ENCODE results near the gene NDUFV1. TPM values are rescaled to one million over a fixed set of nuclear protein-coding genes. Genes with fewer than 3 reads are reported as not detected.

NDUFV1 gene
- polyA plus RNA-seq, 3 donors = 71.6 to 174 (median 72.1) TPM

DNA sequence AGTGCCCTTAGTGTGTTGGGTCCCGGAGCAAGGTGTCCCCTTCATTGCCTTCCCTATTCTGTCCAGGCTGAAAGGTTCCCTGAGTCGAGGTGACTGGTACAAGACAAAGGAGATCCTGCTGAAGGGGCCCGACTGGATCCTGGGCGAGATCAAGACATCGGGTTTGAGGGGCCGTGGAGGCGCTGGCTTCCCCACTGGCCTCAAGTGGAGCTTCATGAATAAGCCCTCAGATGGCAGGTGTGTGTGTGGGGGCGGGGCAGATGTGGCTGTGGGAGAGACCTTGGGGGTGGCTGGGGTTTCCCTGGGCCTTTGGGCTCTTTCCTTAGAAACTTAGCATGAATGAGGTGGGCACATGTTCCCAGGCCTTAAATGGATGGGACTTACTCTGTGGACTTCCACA lies 1.8 kb downstream of the NDUFV1 start:
- Histone ChIP-seq H2AFZ (ENCODE audit: insufficient read depth, low read depth, low read length, poor library complexity, severe bottlenecking) (no peak overlapping the region), H4K20me1 (ENCODE audit: insufficient read depth, low read length) (no peaks in the 10 kb centered on the region), H3K36me3 (replicated peaks in 1 of 2; ENCODE audit: control insufficient read depth in 1 of 2, insufficient read depth in 2 of 2, low read length in 2 of 2) (peaks cover 41 to 44% of the 10 kb centered on the region in 2 donors), H3K79me2 (ENCODE audit: insufficient read depth, low read length) (peaks cover 13% of the 10 kb centered on the region), H3K27ac (ENCODE audit: low read depth in 1 of 2, low read length in 2 of 2) (no peak overlapping the region), H3K9ac (ENCODE audit: insufficient read depth, low read length, poor library complexity, severe bottlenecking) (no peak overlapping the region), H3K4me1 (ENCODE audit: control insufficient read depth in 1 of 2, insufficient read depth in 2 of 2, low read length in 2 of 2) (peaks cover 17 to 22% of the 10 kb centered on the region in 2 donors), H3K27me3 (ENCODE audit: control insufficient read depth in 2 of 2, insufficient read depth in 2 of 2, low read length in 2 of 2) (no peaks in the 10 kb centered on the region), H3K9me3 (replicated peaks in 1 of 2; ENCODE audit: control insufficient read depth in 1 of 2, insufficient read depth in 1 of 2, low read length in 2 of 2) (no peaks in the 10 kb centered on the region), H3K4me3 (replicated peaks in 1 of 3; ENCODE audit: low read depth in 2 of 3, low read length in 3 of 3) (no peak overlapping the region), H3K4me2 (replicated peaks; ENCODE audit: extremely low read depth, low read length, poor library complexity, severe bottlenecking) (no peak overlapping the region)
- H3K36me3 Mint-ChIP-seq = peaks cover 41 to 43% of the 10 kb centered on the region in 2 donors
- intact Hi-C loops (cut with micrococcal nuclease) = loop anchor here (5.0 kb wide), 1 partner anchor 36 kb away; no protein-coding TSS in a partner anchor
- H3K4me1 Mint-ChIP-seq = peaks cover 16% of the 10 kb centered on the region
- no peak overlapping the region for H3K4me3 Mint-ChIP-seq
- H3K9me3 Mint-ChIP-seq = no peaks in the 10 kb centered on the region
- 100% methylated on average over 7 of the region's 8 CpGs for WGBS (ENCODE audit: insufficient coverage)
- DNase-seq = no peak
- peaks cover 0 to 3% (median 3%) of the 10 kb centered on the region in 3 donors for H3K27me3 Mint-ChIP-seq (ENCODE audit: low read depth in 3 of 3)
- peak overlapping the region in 4 of 7 donors; percentile 41 to 56 (median 51) for H3K27ac Mint-ChIP-seq
- TF ChIP-seq CTCF (IDR thresholded peaks at IDR 0.05) = no peak

DNA sequence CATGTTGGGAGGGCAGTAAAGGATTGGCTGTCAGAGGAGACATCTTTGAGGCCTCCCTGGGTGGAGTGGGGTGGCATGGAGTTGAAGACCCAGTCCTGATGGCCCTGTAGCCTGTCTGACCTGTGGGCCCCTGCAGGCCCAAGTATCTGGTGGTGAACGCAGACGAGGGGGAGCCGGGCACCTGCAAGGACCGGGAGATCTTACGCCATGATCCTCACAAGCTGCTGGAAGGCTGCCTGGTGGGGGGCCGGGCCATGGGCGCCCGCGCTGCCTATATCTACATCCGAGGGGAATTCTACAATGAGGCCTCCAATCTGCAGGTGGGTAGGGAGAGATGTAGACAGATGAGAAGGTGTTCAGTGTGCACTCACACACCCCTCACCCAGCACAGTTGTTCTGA lies 2.6 kb downstream of the NDUFV1 start:
- Mint-ChIP-seq H3K4me3 (no peak overlapping the region), H3K9me3 (no peaks in the 10 kb centered on the region), H3K36me3 (peaks cover 41 to 43% of the 10 kb centered on the region in 2 donors), H3K4me1 (peaks cover 23% of the 10 kb centered on the region), H3K27me3 (ENCODE audit: low read depth in 3 of 3) (peaks cover 0 to 3% (median under 1%) of the 10 kb centered on the region in 3 donors), H3K27ac (peak overlapping the region in 5 of 7 donors; percentile 27 to 64 (median 37))
- H4K20me1 ChIP-seq (ENCODE audit: insufficient read depth, low read length) = no peaks in the 10 kb centered on the region
- no peak for TF ChIP-seq CTCF (IDR thresholded peaks at IDR 0.05)
- H3K79me2 ChIP-seq (ENCODE audit: insufficient read depth, low read length) = peaks cover 13% of the 10 kb centered on the region
- H3K4me3 ChIP-seq (replicated peaks in 1 of 3; ENCODE audit: low read depth in 2 of 3, low read length in 3 of 3) = no peak overlapping the region
- H3K4me2 ChIP-seq (replicated peaks; ENCODE audit: extremely low read depth, low read length, poor library complexity, severe bottlenecking) = no peak overlapping the region
- H3K4me1 ChIP-seq (ENCODE audit: control insufficient read depth in 1 of 2, insufficient read depth in 2 of 2, low read length in 2 of 2) = peaks cover 25 to 31% of the 10 kb centered on the region in 2 donors
- H3K27ac ChIP-seq (ENCODE audit: low read depth in 1 of 2, low read length in 2 of 2) = no peak overlapping the region
- no peak overlapping the region for H2AFZ ChIP-seq (ENCODE audit: insufficient read depth, low read depth, low read length, poor library complexity, severe bottlenecking)
- intact Hi-C loops (cut with micrococcal nuclease) = loop anchor here (5.0 kb wide), 1 partner anchor 37 kb away; no protein-coding TSS in a partner anchor
- H3K36me3 ChIP-seq (replicated peaks in 1 of 2; ENCODE audit: control insufficient read depth in 1 of 2, insufficient read depth in 2 of 2, low read length in 2 of 2) = peaks cover 41 to 44% of the 10 kb centered on the region in 2 donors
- H3K9me3 ChIP-seq (replicated peaks in 1 of 2; ENCODE audit: control insufficient read depth in 1 of 2, insufficient read depth in 1 of 2, low read length in 2 of 2) = no peaks in the 10 kb centered on the region
- no peak for DNase-seq
- 100% methylated on average over 2 of the region's 10 CpGs for WGBS (ENCODE audit: insufficient coverage)
- no peaks in the 10 kb centered on the region for H3K27me3 ChIP-seq (ENCODE audit: control insufficient read depth in 2 of 2, insufficient read depth in 2 of 2, low read length in 2 of 2)
- no peak overlapping the region for H3K9ac ChIP-seq (ENCODE audit: insufficient read depth, low read length, poor library complexity, severe bottlenecking)
